Suprapubic skin (tissue), 4 donors: ENCODE data around the gene CHRND. TPM values are rescaled to one million over a fixed set of nuclear protein-coding genes. Genes with fewer than 3 reads are reported as not detected.

Experiments
- DNase-seq, 2 donors: peaks; one replicate each; pipeline ENCODE4 v3.0.0-alpha.2; 2019; ENCODE audit warnings: low spot score in 2 of 2
- H3K27ac ChIP-seq: fragments of 200-600 bp; sonication (generic); one replicate; pipeline ENCODE4 v1.5.1; 2019
- H3K27me3 ChIP-seq: fragments of 200-600 bp; sonication (generic); one replicate; pipeline ENCODE4 v1.5.1; 2019
- H3K36me3 ChIP-seq: fragments of 200-600 bp; sonication (generic); one replicate; pipeline ENCODE4 v1.5.1; 2019
- H3K4me1 ChIP-seq: fragments of 200-600 bp; sonication (generic); one replicate; pipeline ENCODE4 v1.5.1; 2019
- H3K4me3 ChIP-seq: fragments of 200-600 bp; sonication (generic); one replicate; pipeline ENCODE4 v1.5.1; 2019; ENCODE audit warnings: mild to moderate bottlenecking
- H3K9me3 ChIP-seq: fragments of 200-600 bp; sonication (generic); one replicate; pipeline ENCODE4 v1.5.1; 2019
- CTCF ChIP-seq, 2 donors: fragments of 200-600 bp in 1 of 2; fragments of 450-650 bp in 1 of 2; sonication (generic) in 1 of 2; IDR thresholded peaks; one replicate each; pipeline ENCODE4 v1.5.1; 2016 to 2019; ENCODE audit warnings: antibody characterized with exemption in 2 of 2, mild to moderate bottlenecking in 1 of 2, moderate library complexity in 1 of 2
- EP300 ChIP-seq: sonication (generic); formaldehyde crosslinking; IDR thresholded peaks from one replicate; pipeline ENCODE4 v1.6.1; 2017; ENCODE audit warnings: antibody characterized with exemption
- POLR2A ChIP-seq, 2 donors: fragments of 450-650 bp; IDR thresholded peaks; one replicate each; pipeline ENCODE4 v1.6.1; 2017; ENCODE audit warnings: antibody characterized with exemption in 2 of 2, mild to moderate bottlenecking in 2 of 2, moderate library complexity in 2 of 2
- POLR2AphosphoS5 ChIP-seq, 3 donors: sonication (generic); formaldehyde crosslinking; IDR thresholded peaks; one replicate each; pipeline ENCODE4 v1.6.1; 2017; ENCODE audit warnings: antibody characterized with exemption in 3 of 3
- WGBS: methylation state at CpG from one replicate; pipeline ENCODE4 v1.1.5; 2018; 5-methylcytosine and 5-hydroxymethylcytosine counted together
- total RNA-seq, 4 donors: library from RNA; depleted of rRNA; stranded (reverse); fragments of >200 nt; gene quantifications; one replicate each; pipeline ENCODE4 v1.1.0, GENCODE V29; 2016

Gene CHRND
- total RNA-seq, 4 donors from 2014 or later, result not detected

- TF ChIP-seq EP300, result no peak
- no peak for TF ChIP-seq POLR2A (IDR thresholded peaks at IDR 0.05)
- no peak for TF ChIP-seq POLR2AphosphoS5 (IDR thresholded peaks at IDR 0.05)
- no peak for TF ChIP-seq CTCF (IDR thresholded peaks at IDR 0.05)
- peaks cover 93% of the 10 kb centered on the region for H3K27me3 ChIP-seq
- peaks cover 24% of the 10 kb centered on the region for H3K4me1 ChIP-seq
- H3K27ac ChIP-seq, result no peak overlapping the region
- no peaks in the 10 kb centered on the region for H3K36me3 ChIP-seq
- peak in 1 of 2 donors; percentile 39 for DNase-seq
- WGBS, result 92% methylated on average over 6 of the region's 10 CpGs
- no peak overlapping the region for H3K4me3 ChIP-seq
- H3K9me3 ChIP-seq, result no peaks in the 10 kb centered on the region
These were observed 42.5 kb upstream of the CHRND start for GRCh38 chr2:232483311-232483922.

GRCh38 chr2:232483923-232484627, 41.9 kb upstream of the CHRND start:
- no peak for TF ChIP-seq CTCF (IDR thresholded peaks at IDR 0.05)
- TF ChIP-seq POLR2A (IDR thresholded peaks at IDR 0.05), result no peak
- no peak for TF ChIP-seq POLR2AphosphoS5 (IDR thresholded peaks at IDR 0.05)
- no peak for TF ChIP-seq EP300
- Histone ChIP-seq H3K36me3 (no peaks in the 10 kb centered on the region), H3K27me3 (peaks cover 96% of the 10 kb centered on the region), H3K9me3 (no peaks in the 10 kb centered on the region), H3K4me1 (peaks cover 24% of the 10 kb centered on the region), H3K4me3 (no peak overlapping the region), H3K27ac (no peak overlapping the region)
- DNase-seq, result peak in 1 of 2 donors; percentile 47
- WGBS, result 90% methylated on average over 5 of the region's 19 CpGs

GRCh38 chr2:232484628-232485347, 41.2 kb upstream of the CHRND start:
- no peak overlapping the region for H3K27ac ChIP-seq
- no peak overlapping the region for H3K4me3 ChIP-seq
- peaks cover 24% of the 10 kb centered on the region for H3K4me1 ChIP-seq
- no peaks in the 10 kb centered on the region for H3K36me3 ChIP-seq
- peak in 1 of 2 donors; percentile 46 for DNase-seq
- no peaks in the 10 kb centered on the region for H3K9me3 ChIP-seq
- peaks cover 96% of the 10 kb centered on the region for H3K27me3 ChIP-seq
- no peak for TF ChIP-seq EP300
- no peak for TF ChIP-seq POLR2A (IDR thresholded peaks at IDR 0.05)
- no peak for TF ChIP-seq CTCF (IDR thresholded peaks at IDR 0.05)
- no peak for TF ChIP-seq POLR2AphosphoS5 (IDR thresholded peaks at IDR 0.05)
- WGBS, result 85% methylated on average over 12 of the region's 12 CpGs

- Histone ChIP-seq H3K4me3 (peak overlapping the region; percentile 17), H3K4me1 (peaks cover 24% of the 10 kb centered on the region), H3K9me3 (no peaks in the 10 kb centered on the region), H3K27ac (no peak overlapping the region), H3K36me3 (no peaks in the 10 kb centered on the region), H3K27me3 (peaks cover 96% of the 10 kb centered on the region)
- peak in 1 of 2 donors; percentile 27 for DNase-seq
- WGBS, result 11% methylated on average over 10 of the region's 22 CpGs
- TF ChIP-seq POLR2A (IDR thresholded peaks at IDR 0.05) (no peak), POLR2AphosphoS5 (IDR thresholded peaks at IDR 0.05) (no peak), EP300 (no peak), CTCF (IDR thresholded peaks at IDR 0.05) (no peak)
These were observed 40.6 kb upstream of the CHRND start for GRCh38 chr2:232485348-232485756.
